Right lobe of liver (tissue), 4 donors: ENCODE measurements around the gene ELAPOR1.

Experiments
- CTCF ChIP-seq, 4 donors: fragments of 200-600 bp in 3 of 4; fragments of 450-650 bp in 1 of 4; IDR thresholded peaks; one replicate each; pipeline versions ENCODE4 v1.5.1 to v1.8.0; 2016 to 2022; ENCODE audit warnings: antibody characterized with exemption in 4 of 4, mild to moderate bottlenecking in 2 of 4
- POLR2A ChIP-seq: fragments of 450-650 bp; IDR thresholded peaks from one replicate; pipeline ENCODE4 v1.6.1; 2017; ENCODE audit warnings: antibody characterized with exemption, mild to moderate bottlenecking
- donor health status: DM: no; HTN: no; CAD: no.
- donor health status: DM: no; HTN: no; CAD: no.
- donor health status: DM: no; HTN: yes; CAD: no.

- TF ChIP-seq CTCF (IDR thresholded peaks at IDR 0.05) (no peak), POLR2A (no peak)
These were observed 43.0 kb downstream of the ELAPOR1 start for GRCh38 chr1:109156916-109157385.
